Stimulated activated CD4-positive, alpha-beta T cell treated with anti-CD3 and anti-CD28 coated beads, Interleukin-4, amount 100 ng/mL, for 1 hour (primary cell): ENCODE results near the gene WDR54.
A peak's percentile ranks its signal among the peaks of the same experiment; 100 is the strongest.
"Not testable (repeated sequence)": the region's sequence is repeated elsewhere in the genome, so short reads cannot be mapped to it uniquely, and the experiment has no call there.

ENCODE experiments used
- DNase-seq: peaks from one replicate; pipeline ENCODE4 v3.0.0-alpha.2; 2020

WDR54 gene

GRCh38 chr2:74458132-74458937 is 36.8 kb downstream of the WDR54 start, which contains the start of gene WBP1:
WBP1 (plus strand) TSS chr2:74458438; CDS start chr2:74458603, 165 bp downstream.
- DNase-seq, result peak; percentile 97

GRCh38 chr2:74458938-74459363 is 37.4 kb downstream of the WDR54 start:
- DNase-seq, result no peak

- not testable (repeated sequence) for DNase-seq
Measured at GRCh38 chr2:74459503-74460118, 38.1 kb downstream of the WDR54 start.

GRCh38 chr2:74460187-74460586 is 38.7 kb downstream of the WDR54 start:
- DNase-seq, result not testable (repeated sequence)

- no peak for DNase-seq
Measured at GRCh38 chr2:74461187-74462053, 39.9 kb downstream of the WDR54 start.

- no peak for DNase-seq
Measured at GRCh38 chr2:74462054-74462785, 40.7 kb downstream of the WDR54 start.

GRCh38 chr2:74462786-74463105 is 41.2 kb downstream of the WDR54 start:
- no peak for DNase-seq

GRCh38 chr2:74464406-74464805 is 42.9 kb downstream of the WDR54 start:
- DNase-seq, result no peak

GRCh38 chr2:74470742-74471141 is 49.2 kb downstream of the WDR54 start:
- not testable (repeated sequence) for DNase-seq

- no peak for DNase-seq
Measured at GRCh38 chr2:74471332-74472065, 50.0 kb downstream of the WDR54 start.

- DNase-seq, result peak; percentile 98
Measured at GRCh38 chr2:74472086-74472944, 50.8 kb downstream of the WDR54 start, which contains the start of gene MRPL53. MRPL53 (minus strand) TSS chr2:74472680; CDS start chr2:74472660, 20 bp downstream.

GRCh38 chr2:74472945-74473258 is 51.4 kb downstream of the WDR54 start:
- DNase-seq, result no peak

GRCh38 chr2:74474481-74474880 is 53.0 kb downstream of the WDR54 start:
- DNase-seq, result no peak

GRCh38 chr2:74474899-74475298 is 53.4 kb downstream of the WDR54 start:
- no peak for DNase-seq
